T-helper 17 cell (primary cell): ENCODE results near the gene PLEKHJ1. TPM values are rescaled to one million over a fixed set of nuclear protein-coding genes. Genes with fewer than 3 reads are reported as not detected.
A peak's percentile ranks its signal among the peaks of the same experiment; 100 is the strongest.

Source experiments
- ATAC-seq: fragments of 150-1000 bp; cut with Tn5 transposase; 2 replicates; pipeline ENCODE4 v1.10.0; 2021; ENCODE audit warnings: mild to moderate bottlenecking, moderate library complexity
- DNase-seq, 3 donors: peaks; one replicate each; pipeline versions ENCODE4 v3.0.0 to v3.0.0-alpha.2; 2020 to 2021
- H3K9me3 ChIP-seq: one replicate; pipeline ENCODE4 v1.7.0; 2013; ENCODE audit warnings: low read length, mild to moderate bottlenecking; ENCODE audit not compliant: control insufficient read depth, poor library complexity, severe bottlenecking
- H3K27ac Mint-ChIP-seq: one replicate; pipeline ENCODE4 v1.8.0; 2022; ENCODE audit warnings: mild to moderate bottlenecking, moderate library complexity, mixed read lengths
- H3K27me3 Mint-ChIP-seq: one replicate; pipeline ENCODE4 v1.8.0; 2022; ENCODE audit warnings: mixed read lengths
- H3K36me3 Mint-ChIP-seq: one replicate; pipeline ENCODE4 v1.8.0; 2022; ENCODE audit warnings: low read depth, mixed read lengths
- H3K4me1 Mint-ChIP-seq: one replicate; pipeline ENCODE4 v1.8.0; 2022; ENCODE audit warnings: mild to moderate bottlenecking, mixed read lengths
- H3K4me3 Mint-ChIP-seq: one replicate; pipeline ENCODE4 v1.8.0; 2022; ENCODE audit warnings: mild to moderate bottlenecking, moderate library complexity, mixed read lengths
- total RNA-seq, 4 donors: library from RNA in 2 of 4; stranded (reverse) in 2 of 4; gene quantifications; one replicate each; pipeline ENCODE4 v1.2.3 and lab custom pipeline; 2022 to 2026

Gene PLEKHJ1
- total RNA-seq, 2 donors from 2014 or later: 38.6 to 40.2 TPM

DNA sequence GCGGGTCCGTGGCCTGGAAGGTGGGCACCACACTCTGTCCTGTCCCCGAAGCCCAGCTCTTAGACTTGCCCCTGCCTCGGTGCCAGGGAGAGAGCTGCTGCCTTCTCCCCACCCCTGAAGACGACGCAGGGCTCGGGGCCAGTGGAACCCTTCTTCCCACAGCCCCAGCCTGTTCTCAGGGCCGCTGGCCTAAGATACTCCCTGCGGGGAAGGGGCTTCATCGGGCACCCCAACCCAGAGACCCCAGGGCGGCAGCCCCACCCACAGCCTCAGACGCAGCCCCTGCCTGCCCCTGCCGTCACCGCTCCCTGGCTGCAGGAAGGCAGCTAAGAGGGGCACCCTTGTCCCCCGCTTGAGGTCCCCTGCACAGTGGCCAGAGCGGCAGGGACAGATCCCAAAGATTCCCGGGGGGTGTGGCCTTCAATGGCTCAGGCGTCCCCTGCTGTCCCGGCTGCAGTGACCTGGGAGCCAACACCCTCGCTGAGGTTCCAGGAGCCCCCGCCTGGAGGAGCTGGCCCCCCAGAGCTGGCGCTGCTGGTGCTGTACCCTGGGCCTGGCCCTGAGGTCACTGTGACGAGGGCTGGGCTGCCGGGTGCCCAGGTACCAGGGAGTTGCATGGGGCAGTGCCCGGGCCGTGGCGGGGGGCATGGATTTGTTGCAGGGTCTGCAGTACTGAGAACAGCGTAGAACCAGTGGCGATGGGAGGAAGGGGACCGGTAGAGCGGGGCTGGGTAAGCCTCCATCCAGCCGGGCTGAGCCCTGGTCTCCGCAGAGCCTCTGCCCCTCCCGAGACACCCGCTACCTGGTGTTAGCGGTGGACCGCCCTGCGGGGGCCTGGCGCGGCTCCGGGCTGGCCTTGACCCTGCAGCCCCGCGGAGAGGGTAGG lies 14.0 kb upstream of the PLEKHJ1 start:
- DNase-seq: no peak
- H3K4me3 Mint-ChIP-seq: peak overlapping the region; percentile 25
- no peaks in the 10 kb centered on the region for H3K27me3 Mint-ChIP-seq
- H3K4me1 Mint-ChIP-seq: peaks cover 2% of the 10 kb centered on the region
- H3K27ac Mint-ChIP-seq: no peak overlapping the region
- no peaks in the 10 kb centered on the region for H3K9me3 ChIP-seq
- no peak for ATAC-seq
- peaks cover 5% of the 10 kb centered on the region for H3K36me3 Mint-ChIP-seq

DNA sequence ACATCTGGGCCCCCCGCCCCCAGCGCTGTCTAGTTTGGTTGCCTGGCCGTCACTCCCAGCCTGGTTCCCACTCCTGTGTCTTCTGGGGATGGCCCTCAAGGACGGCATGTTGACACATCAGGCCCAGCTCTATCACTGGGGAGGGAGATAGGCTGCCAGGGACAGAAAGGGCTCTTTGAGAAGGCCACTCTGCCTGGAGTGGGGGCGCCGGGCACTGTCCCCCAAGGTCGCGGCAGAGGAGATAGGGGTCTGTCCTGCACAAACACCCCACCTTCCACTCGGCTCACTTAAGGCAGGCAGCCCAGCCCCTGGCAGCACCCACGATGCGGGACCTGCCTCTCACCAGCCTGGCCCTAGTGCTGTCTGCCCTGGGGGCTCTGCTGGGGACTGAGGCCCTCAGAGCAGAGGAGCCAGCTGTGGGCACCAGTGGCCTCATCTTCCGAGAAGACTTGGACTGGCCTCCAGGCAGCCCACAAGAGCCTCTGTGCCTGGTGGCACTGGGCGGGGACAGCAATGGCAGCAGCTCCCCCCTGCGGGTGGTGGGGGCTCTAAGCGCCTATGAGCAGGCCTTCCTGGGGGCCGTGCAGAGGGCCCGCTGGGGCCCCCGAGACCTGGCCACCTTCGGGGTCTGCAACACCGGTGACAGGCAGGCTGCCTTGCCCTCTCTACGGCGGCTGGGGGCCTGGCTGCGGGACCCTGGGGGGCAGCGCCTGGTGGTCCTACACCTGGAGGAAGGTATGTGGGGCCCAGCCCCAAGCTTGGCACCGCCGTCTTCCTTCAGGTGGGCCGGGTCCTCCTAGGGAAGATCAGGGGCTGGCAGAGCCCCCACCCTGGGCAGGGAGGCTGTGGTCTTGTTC lies 13.1 kb upstream of the PLEKHJ1 start, which contains the start of gene AMH:
Gene AMH (plus strand): TSS at position 314 of the 857 bp plus-strand sequence. CDS start 10 bp downstream, at position 324.
- Mint-ChIP-seq H3K27me3 (no peaks in the 10 kb centered on the region), H3K4me1 (peaks cover 2% of the 10 kb centered on the region), H3K36me3 (peaks cover 5% of the 10 kb centered on the region), H3K4me3 (peak within 1 kb of the TSS; percentile 25), H3K27ac (no peak within 1 kb of the TSS)
- no peaks in the 10 kb centered on the region for H3K9me3 ChIP-seq
- DNase-seq (no peak), ATAC-seq (no peak)

DNA sequence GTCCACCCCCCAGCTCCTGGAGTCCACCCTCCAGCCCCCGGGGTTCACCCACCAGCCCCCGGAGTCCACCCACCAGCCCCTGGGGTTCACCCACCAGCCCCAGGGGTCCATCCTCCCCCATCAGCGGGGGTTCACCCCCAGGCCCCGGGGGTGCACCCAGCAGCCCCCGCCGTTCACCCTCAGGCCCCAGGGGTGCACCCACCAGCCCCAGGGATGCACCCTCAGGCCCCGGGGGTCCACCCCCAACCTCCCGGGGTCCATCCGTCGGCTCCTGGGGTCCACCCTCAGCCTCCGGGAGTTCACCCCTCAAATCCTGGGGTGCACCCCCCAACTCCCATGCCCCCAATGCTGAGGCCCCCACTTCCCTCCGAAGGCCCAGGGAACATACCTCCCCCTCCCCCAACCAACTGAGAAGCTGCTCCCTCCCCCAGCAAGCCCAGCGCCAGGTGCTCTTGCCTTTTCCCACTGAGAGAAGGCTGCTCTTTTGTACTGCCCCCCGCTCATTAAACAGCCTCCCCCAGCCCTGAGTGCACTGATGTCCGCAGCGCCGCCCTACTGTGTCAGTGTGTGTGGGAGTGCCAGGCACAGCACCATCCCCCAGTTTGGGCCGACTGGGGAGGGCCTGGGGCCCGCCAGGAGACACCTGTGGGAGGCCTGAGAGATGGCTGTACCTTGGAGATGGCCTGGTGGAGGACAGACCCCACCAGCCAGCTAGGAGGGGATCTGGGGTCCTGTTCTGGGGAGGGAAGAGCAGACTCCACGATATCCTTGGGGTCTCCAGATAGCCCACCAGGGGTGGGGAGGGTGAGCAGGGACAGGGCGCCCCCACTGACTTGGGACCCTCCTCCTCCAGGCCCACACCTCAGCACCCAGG lies 12.2 kb upstream of the PLEKHJ1 start:
- no peaks in the 10 kb centered on the region for H3K9me3 ChIP-seq
- Mint-ChIP-seq H3K4me3 (no peak overlapping the region), H3K27ac (no peak overlapping the region), H3K4me1 (peaks cover 4% of the 10 kb centered on the region), H3K36me3 (peaks cover 5% of the 10 kb centered on the region), H3K27me3 (no peaks in the 10 kb centered on the region)
- DNase-seq: no peak
- ATAC-seq: no peak

DNA sequence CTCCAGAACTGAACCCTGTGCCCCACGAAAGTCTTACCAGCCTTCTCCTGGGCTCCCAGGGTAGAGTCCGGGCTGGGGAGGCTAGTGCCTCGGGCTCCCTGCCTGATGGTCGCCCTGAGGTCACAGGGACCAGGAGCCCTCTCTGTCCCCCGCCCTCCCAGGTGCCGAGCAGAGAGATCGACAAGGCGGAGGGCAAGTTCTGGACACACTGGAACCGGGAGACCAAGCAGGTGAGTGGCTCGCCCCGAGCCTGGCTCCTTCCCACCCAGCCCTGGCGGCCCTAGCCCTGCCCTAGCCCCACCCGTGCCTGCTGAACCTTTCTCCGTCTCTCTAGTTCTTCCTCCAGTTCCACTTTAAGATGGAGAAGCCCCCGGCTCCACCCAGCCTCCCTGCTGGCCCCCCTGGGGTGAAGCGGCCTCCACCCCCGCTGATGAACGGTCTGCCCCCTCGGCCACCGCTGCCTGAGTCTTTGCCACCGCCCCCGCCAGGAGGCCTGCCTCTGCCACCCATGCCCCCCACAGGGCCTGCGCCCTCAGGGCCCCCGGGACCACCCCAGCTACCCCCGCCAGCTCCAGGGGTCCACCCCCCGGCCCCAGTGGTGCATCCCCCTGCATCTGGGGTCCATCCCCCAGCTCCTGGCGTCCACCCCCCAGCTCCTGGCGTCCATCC lies 11.4 kb upstream of the PLEKHJ1 start:
- DNase-seq (no peak), ATAC-seq (no peak)
- Mint-ChIP-seq H3K4me3 (no peak overlapping the region), H3K27me3 (no peaks in the 10 kb centered on the region), H3K36me3 (peaks cover 4% of the 10 kb centered on the region), H3K4me1 (peaks cover 6% of the 10 kb centered on the region), H3K27ac (no peak overlapping the region)
- H3K9me3 ChIP-seq: no peaks in the 10 kb centered on the region

DNA sequence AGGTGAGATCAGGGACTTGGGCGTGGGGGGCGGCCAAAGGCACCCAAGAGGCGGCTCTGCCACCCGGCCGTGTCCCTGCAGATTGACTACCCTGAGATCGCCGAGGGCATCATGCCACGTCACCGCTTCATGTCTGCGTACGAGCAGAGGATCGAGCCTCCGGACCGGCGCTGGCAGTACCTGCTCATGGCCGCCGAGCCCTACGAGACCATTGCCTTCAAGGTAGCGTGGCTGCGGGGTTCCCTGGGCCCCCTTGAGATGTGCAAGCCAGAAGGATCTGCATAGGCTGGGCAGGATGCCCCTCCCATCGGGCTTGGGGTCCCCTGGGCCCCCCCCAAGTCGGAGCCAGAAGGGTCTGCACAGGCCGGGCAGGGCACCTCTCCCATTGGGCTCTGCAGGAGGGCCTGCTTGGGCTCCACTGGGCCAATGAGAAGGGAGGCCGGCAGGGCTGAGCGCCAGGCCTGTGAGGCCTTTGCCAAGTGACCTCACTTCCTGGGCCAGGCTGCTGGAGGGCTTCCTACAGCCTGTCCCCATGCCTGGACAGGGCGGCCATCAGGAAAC lies 10.8 kb upstream of the PLEKHJ1 start:
- DNase-seq: no peak
- H3K27ac Mint-ChIP-seq: no peak overlapping the region
- no peak overlapping the region for H3K4me3 Mint-ChIP-seq
- H3K27me3 Mint-ChIP-seq: no peaks in the 10 kb centered on the region
- H3K4me1 Mint-ChIP-seq: peaks cover 11% of the 10 kb centered on the region
- peaks cover 5% of the 10 kb centered on the region for H3K36me3 Mint-ChIP-seq
- H3K9me3 ChIP-seq: no peaks in the 10 kb centered on the region
- no peak for ATAC-seq

DNA sequence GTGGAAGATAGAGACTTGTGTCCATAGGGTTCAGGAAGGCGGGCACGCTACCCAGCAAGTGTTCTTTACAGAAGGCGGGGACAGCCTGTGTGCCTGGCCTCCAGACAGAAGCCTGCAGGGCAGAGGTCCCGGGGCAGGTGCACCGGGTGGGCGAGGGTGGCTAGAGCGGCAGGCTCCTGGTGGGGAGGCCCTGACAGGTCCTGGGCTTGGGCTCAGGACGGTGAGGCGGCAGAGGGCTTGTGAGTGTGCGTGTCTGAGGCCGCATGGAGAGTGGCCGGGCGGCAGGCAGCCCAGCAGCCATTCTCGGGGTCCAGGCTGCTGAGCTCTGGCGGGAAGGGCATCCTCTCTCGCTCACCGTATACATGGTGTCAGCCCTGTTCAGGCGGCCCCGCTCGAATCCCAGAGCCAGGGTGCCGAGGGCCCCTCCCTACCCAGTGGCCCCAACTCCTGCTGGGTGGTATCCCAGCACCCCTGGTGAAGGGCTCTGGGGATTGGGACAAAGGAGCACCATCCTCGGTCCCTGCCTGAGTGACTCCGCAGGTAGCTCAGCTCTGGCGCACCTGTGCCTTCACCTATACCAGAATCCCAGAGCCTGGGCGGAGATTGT lies 10.0 kb upstream of the PLEKHJ1 start:
- no peak overlapping the region for H3K4me3 Mint-ChIP-seq
- H3K4me1 Mint-ChIP-seq: peaks cover 19% of the 10 kb centered on the region
- H3K9me3 ChIP-seq: no peaks in the 10 kb centered on the region
- no peaks in the 10 kb centered on the region for H3K27me3 Mint-ChIP-seq
- peaks cover 5% of the 10 kb centered on the region for H3K36me3 Mint-ChIP-seq
- no peak for DNase-seq
- H3K27ac Mint-ChIP-seq: peak overlapping the region; percentile 24
- no peak for ATAC-seq

DNA sequence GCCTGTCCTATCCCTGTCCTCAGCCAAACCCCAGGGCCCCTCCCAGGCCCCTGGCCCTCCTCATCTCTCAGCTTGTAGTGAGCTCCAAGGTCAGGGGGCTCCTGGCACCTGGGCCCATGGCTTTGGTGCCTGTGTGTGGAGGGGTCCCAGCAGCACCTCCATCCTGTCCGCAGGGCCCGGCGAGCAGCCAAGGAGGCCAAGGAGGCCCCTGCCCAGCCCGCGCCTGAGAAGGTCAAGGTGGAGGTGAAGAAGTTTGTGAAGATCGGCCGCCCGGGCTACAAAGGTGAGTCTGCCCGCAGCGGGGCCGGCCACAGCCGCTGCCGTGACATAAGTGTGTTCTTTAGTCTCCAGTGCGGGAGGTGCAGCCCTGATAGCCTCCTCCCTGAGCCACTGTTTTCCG lies 9.1 kb upstream of the PLEKHJ1 start:
- no peak for DNase-seq
- no peaks in the 10 kb centered on the region for H3K9me3 ChIP-seq
- Mint-ChIP-seq H3K4me1 (peaks cover 27% of the 10 kb centered on the region), H3K4me3 (no peak overlapping the region), H3K27me3 (no peaks in the 10 kb centered on the region), H3K27ac (no peak overlapping the region), H3K36me3 (peaks cover 5% of the 10 kb centered on the region)
- ATAC-seq: no peak

DNA sequence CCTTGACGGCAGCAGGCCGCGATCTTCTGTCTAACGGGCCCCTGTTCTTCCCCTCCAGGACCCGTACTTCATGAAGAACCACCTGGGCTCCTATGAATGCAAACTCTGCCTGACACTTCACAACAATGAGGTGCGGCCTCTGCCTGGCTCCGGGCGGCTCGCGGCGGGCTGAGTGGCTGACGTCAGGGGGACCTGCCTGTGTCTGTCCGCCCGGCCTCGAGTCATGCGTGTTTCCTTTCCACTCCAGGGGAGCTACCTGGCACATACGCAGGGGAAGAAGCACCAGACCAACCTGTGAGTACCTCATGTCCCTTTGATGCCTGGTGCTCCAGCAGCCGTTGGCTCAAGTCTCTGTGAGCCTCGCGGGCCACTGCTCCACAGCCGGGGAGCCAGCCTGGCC lies 8.4 kb upstream of the PLEKHJ1 start:
- Mint-ChIP-seq H3K27me3 (no peaks in the 10 kb centered on the region), H3K27ac (no peak overlapping the region), H3K4me3 (no peak overlapping the region), H3K36me3 (peaks cover 5% of the 10 kb centered on the region), H3K4me1 (peaks cover 31% of the 10 kb centered on the region)
- DNase-seq: no peak
- ATAC-seq: no peak
- no peaks in the 10 kb centered on the region for H3K9me3 ChIP-seq

DNA sequence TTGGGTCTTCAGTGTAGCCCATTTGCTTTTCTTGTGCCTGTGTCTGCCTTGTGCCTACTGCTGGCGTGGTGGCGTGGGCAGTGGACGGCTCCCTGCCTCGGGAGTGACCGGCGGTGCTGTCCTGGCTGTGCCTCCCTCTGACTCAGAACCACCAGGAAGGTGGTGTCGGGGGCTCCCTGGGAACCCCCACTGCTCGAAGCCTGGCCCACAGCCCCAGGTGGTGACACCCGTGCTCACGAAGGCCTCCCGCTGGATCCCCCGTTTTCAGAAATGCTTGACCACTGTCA lies 7.9 kb upstream of the PLEKHJ1 start:
- Mint-ChIP-seq H3K27ac (no peak overlapping the region), H3K4me3 (no peak overlapping the region), H3K4me1 (peaks cover 33% of the 10 kb centered on the region), H3K36me3 (peaks cover 5% of the 10 kb centered on the region), H3K27me3 (no peaks in the 10 kb centered on the region)
- DNase-seq (no peak), ATAC-seq (no peak)
- no peaks in the 10 kb centered on the region for H3K9me3 ChIP-seq

DNA sequence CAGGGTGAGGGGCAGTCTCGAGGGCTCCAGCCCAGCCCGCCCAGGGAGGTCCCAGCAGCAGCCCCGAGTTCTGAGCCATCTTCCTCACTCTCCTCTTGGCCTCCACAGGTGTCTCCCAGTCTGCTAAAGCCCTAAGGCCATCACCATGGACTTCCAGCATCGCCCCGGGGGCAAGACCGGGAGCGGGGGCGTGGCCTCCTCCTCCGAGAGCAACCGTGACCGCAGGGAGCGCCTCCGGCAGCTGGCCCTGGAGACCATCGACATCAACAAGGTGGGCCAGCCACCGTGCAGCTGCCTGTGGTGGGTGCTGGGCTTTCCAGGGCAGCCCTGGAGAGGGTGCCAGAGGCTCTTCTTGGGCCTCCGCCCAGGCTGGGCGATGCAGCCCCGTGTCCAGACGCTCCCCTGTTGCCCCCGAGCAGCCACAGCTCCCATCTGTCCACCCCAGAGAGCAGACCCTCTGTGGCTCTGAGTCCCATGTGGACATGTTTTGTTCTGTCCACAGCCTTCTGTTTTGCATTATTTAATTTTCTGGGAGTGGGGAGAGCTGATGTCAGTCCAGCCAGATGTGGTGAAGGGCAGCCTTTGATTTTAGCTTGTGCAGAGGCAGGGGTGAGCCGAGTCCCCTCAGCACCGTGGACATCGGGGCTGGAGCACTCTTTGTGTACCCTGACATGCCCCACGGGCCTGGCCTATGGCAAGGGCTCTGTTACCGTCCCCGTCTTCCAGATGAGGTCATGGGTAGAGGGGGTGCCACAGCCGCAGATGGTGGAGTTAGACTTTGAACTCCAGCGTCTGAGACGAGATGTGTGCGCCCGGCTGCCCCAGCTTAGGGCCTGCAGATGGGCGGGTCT lies 7.4 kb upstream of the PLEKHJ1 start:
- no peaks in the 10 kb centered on the region for H3K27me3 Mint-ChIP-seq
- ATAC-seq: no peak

DNA sequence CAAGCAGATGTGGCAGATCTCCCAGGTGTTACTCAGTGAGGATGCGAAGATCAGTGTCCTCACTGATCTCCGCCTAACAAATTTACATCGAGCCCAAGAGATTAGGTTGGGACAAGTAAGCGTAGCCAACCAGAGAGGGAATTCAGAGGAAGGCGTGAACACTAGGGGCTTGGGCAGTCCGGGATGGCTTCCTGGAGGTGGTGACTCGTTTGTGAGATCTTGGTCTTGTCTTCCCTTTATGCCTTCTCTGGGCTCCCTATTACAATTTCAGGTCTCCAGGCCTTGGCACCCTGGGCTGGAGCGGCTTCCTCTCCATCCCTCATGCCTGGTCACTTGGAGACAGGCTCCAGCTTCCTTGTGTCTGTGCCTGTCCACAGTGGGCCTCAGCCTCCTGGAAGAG lies 6.7 kb upstream of the PLEKHJ1 start:
- Mint-ChIP-seq H3K4me3 (peak overlapping the region; percentile 67), H3K27me3 (no peaks in the 10 kb centered on the region), H3K4me1 (peaks cover 43% of the 10 kb centered on the region), H3K27ac (no peak overlapping the region), H3K36me3 (peaks cover 5% of the 10 kb centered on the region)
- DNase-seq (no peak), ATAC-seq (no peak)
- no peaks in the 10 kb centered on the region for H3K9me3 ChIP-seq

More for the DNA sequence above, 7.4 kb upstream of the PLEKHJ1 start:
- Mint-ChIP-seq H3K27ac (no peak overlapping the region), H3K36me3 (peaks cover 5% of the 10 kb centered on the region), H3K4me1 (peaks cover 36% of the 10 kb centered on the region), H3K4me3 (peak overlapping the region; percentile 67)
- DNase-seq: no peak
- no peaks in the 10 kb centered on the region for H3K9me3 ChIP-seq
